Uterus (tissue), 4 donors: Measurements from ENCODE around the gene AMBP. TPM values are rescaled to one million over a fixed set of nuclear protein-coding genes. Genes with fewer than 3 reads are reported as not detected.
A peak's percentile ranks its signal among the peaks of the same experiment; 100 is the strongest.

ENCODE experiments used
- DNase-seq, 2 donors: peaks; one replicate each; pipeline ENCODE4 v3.0.0-alpha.2; 2019 to 2020
- H3K27ac ChIP-seq, 2 donors: fragments of 200-600 bp; sonication (generic); 1 replicate in 1 of 2; 2 replicates in 1 of 2; pipeline ENCODE4 v1.5.1; 2016 to 2018
- H3K27me3 ChIP-seq, 2 donors: fragments of 200-600 bp; sonication (generic); one replicate each; pipeline ENCODE4 v1.5.1; 2018 to 2019; ENCODE audit warnings: control low read depth in 1 of 2
- H3K36me3 ChIP-seq, 2 donors: fragments of 200-600 bp; sonication (generic); one replicate each; pipeline ENCODE4 v1.5.1; 2019; ENCODE audit warnings: control low read depth in 1 of 2
- H3K4me1 ChIP-seq, 2 donors: fragments of 200-600 bp; sonication (generic); one replicate each; pipeline ENCODE4 v1.5.1; 2018 to 2019; ENCODE audit warnings: control low read depth in 1 of 2
- H3K4me3 ChIP-seq, 2 donors: fragments of 200-600 bp; sonication (generic); 1 replicate in 1 of 2; 2 replicates in 1 of 2; pipeline ENCODE4 v1.5.1; 2018 to 2019; ENCODE audit warnings: mild to moderate bottlenecking in 1 of 2
- H3K9me3 ChIP-seq, 2 donors: fragments of 200-600 bp; sonication (generic); one replicate each; pipeline ENCODE4 v1.5.1; 2019; ENCODE audit warnings: control low read depth in 1 of 2
- CTCF ChIP-seq, 4 experiments: fragments of 200-600 bp in 2 of 4; fragments of 450-650 bp in 2 of 4; sonication (generic) in 2 of 4; IDR thresholded peaks; one replicate each; pipeline ENCODE4 v1.5.1; 2016 to 2019; ENCODE audit warnings: antibody characterized with exemption in 4 of 4, mild to moderate bottlenecking in 2 of 4, moderate library complexity in 1 of 4
- POLR2A ChIP-seq, 2 donors: fragments of 450-650 bp; IDR thresholded peaks; one replicate each; pipeline ENCODE4 v1.6.1; 2016; ENCODE audit warnings: antibody characterized with exemption in 2 of 2, mild to moderate bottlenecking in 1 of 2, moderate library complexity in 1 of 2
- intact Hi-C: fragments of 100-400 bp; cut with DNase I; formaldehyde crosslinking; loops from one replicate; pipeline ENCODE4 v1.15.1; 2023; ENCODE audit warnings: low total_unique reads
- total RNA-seq, 4 donors: library from RNA; depleted of rRNA in 3 of 4; stranded (reverse); fragments of >200 nt in 3 of 4; gene quantifications; one replicate each; pipeline versions ENCODE4 v1.1.0 to v1.2.4, GENCODE V29; 2014 to 2023
- donor health status: DM: yes; HTN: yes; CAD: no.

The AMBP gene
- total RNA-seq, 4 donors from 2014 or later: 1.3 TPM; not detected in 3

- intact Hi-C loops: no loop called here
- no peak for DNase-seq
Observed at GRCh38 chr9:114102484-114102883, 24.4 kb upstream of the AMBP start.

GRCh38 chr9:114100536-114100935, 22.4 kb upstream of the AMBP start:
- DNase-seq: no peak
- peaks cover 0 to 7% of the 10 kb centered on the region in 2 donors for H3K4me1 ChIP-seq
- no peaks in the 10 kb centered on the region for H3K36me3 ChIP-seq
- TF ChIP-seq POLR2A (IDR thresholded peaks at IDR 0.05) (no peak), CTCF (IDR thresholded peaks at IDR 0.05) (no peak)
- intact Hi-C loops: no loop called here
- H3K4me3 ChIP-seq: no peak overlapping the region
- no peaks in the 10 kb centered on the region for H3K9me3 ChIP-seq
- H3K27me3 ChIP-seq: no peaks in the 10 kb centered on the region
- H3K27ac ChIP-seq: no peak overlapping the region

More at GRCh38 chr9:114102484-114102883, 24.4 kb upstream of the AMBP start:
- no peak for TF ChIP-seq POLR2A (IDR thresholded peaks at IDR 0.05)
- TF ChIP-seq CTCF (IDR thresholded peaks at IDR 0.05): no peak
- no peak overlapping the region for H3K27ac ChIP-seq
- H3K4me1 ChIP-seq: peaks cover 0 to 7% of the 10 kb centered on the region in 2 donors
- H3K36me3 ChIP-seq: no peaks in the 10 kb centered on the region
- no peak overlapping the region for H3K4me3 ChIP-seq
- no peaks in the 10 kb centered on the region for H3K9me3 ChIP-seq
- H3K27me3 ChIP-seq: no peaks in the 10 kb centered on the region

DNA sequence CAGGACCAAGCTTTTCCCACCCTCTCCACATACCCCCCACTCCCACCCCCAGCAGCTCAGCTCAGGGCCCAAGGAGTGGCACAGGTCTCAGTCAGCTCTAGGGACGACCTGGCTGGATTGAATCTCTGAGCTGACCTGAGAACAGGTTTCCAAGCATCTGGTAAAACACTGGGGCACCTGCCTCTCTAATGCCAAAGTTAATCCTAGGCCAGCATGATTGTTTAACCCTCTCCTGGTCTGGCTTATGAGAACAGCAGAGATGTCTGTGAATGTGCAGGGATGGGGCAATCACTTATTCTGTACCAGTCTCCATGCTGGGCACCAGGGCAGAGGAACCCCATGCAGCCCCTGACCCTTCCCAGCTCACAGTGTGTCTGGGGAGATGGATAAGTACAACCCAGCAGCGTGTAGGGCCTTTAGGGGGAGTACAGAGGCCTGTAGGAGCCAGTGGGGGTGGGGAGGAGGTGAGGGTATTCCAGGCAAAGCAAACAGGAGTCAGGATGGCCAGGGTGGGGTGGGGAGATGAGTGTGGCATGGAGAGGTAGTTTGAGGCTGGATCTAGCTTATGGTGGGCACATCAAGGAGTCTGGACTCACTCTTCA, 21.7 kb upstream of the AMBP start:
- H3K27me3 ChIP-seq: no peaks in the 10 kb centered on the region
- DNase-seq: no peak
- intact Hi-C loops: no loop called here
- no peaks in the 10 kb centered on the region for H3K9me3 ChIP-seq
- H3K4me1 ChIP-seq: peaks cover 0 to 7% of the 10 kb centered on the region in 2 donors
- no peak for TF ChIP-seq POLR2A (IDR thresholded peaks at IDR 0.05)
- TF ChIP-seq CTCF (IDR thresholded peaks at IDR 0.05): no peak
- no peaks in the 10 kb centered on the region for H3K36me3 ChIP-seq
- H3K27ac ChIP-seq: no peak overlapping the region
- no peak overlapping the region for H3K4me3 ChIP-seq

DNA sequence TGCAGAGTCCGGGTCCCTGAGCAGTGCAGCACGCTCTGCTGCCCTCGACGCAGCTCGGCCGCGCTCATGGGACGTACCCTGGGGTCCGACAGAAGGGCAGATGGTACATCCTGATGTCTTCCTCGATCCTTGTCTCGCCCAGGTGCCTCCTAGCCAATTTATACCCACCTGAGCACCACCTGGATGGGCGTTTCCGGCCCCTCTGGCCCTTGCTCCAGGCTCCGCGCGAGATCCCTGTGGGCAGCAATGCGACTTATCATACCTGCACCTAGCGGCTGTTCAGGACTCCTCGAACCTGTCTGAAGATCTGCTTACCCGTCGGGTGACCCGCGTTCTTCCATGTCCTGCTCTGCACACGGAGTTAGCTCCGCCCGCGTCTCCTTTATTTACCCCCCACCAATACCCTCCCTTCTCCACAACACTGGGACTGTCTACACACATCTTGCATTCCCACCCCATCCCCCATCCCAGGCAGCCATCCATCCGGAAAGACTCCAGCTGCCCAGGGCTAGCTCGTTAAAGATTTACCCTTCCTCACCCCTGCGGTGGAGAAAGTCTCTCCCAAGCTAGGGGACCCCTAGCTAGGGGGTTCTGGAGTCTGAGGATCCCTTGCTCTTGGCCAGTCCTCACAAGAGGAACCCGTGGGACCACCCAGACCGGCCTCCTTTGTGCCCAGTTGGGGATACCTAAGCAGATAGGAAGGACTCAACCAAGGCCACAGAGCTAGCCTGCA, 21.0 kb upstream of the AMBP start, which contains the start of gene KIF12:
Gene KIF12, minus strand, starts transcription at position 357 of the 733 bp plus-strand sequence. Its CDS starts 16 bp downstream, at position 341.
- peak in 1 of 2 donors; percentile 14 for DNase-seq
- H3K36me3 ChIP-seq: no peaks in the 10 kb centered on the region
- no peak for TF ChIP-seq CTCF (IDR thresholded peaks at IDR 0.05)
- no peak for TF ChIP-seq POLR2A (IDR thresholded peaks at IDR 0.05)
- H3K27ac ChIP-seq: no peak within 1 kb of the TSS
- H3K4me1 ChIP-seq: peaks cover 0 to 7% of the 10 kb centered on the region in 2 donors
- no peaks in the 10 kb centered on the region for H3K27me3 ChIP-seq
- H3K4me3 ChIP-seq: peak within 1 kb of the TSS; percentile 21 to 33
- H3K9me3 ChIP-seq: no peaks in the 10 kb centered on the region
- intact Hi-C loops: no loop called here
